K562 (cell line): ENCODE results near the gene TSPAN11. TPM values are rescaled to one million over a fixed set of nuclear protein-coding genes. Genes with fewer than 3 reads are reported as not detected.

Source experiments
- ATAC-seq: fragments of 200-7000 bp; cut with Tn5 transposase; 3 replicates; pipeline ENCODE4 v1.9.1; 2020; ENCODE audit warnings: moderate library complexity
- BruUV-seq: library from RNA; stranded (reverse); fragments of 400-500 nt; replicated peaks from 2 replicates; lab custom pipeline; 2021; lab: Mats Ljungman, UMichigan
- CTCF ChIA-PET: fragments of 300-600 bp; formaldehyde crosslinking; extraction: SDS; loops from one replicate; lab custom pipeline; 2021; ENCODE audit warnings: low intra/inter-chr PET ratio; lab: Yijun Ruan, JAX
- POLR2A ChIA-PET: fragments of 300-600, 350-650 bp; sonication (Branson Sonifier 250); formaldehyde crosslinking; extraction: SDS; loops from one replicate; lab custom pipeline; 2021; ENCODE audit warnings: antibody characterized with exemption, inconsistent platforms; lab: Yijun Ruan, JAX
- DNase-seq, 4 experiments: peaks; one replicate each; pipeline versions ENCODE4 v3.0.0 to v3.0.0-alpha.2; 2011 to 2018; ENCODE audit warnings: low spot score in 3 of 4, mixed read lengths in 3 of 4; ENCODE audit errors: extremely low read depth in 1 of 4
- FAIRE-seq: peaks from 2 replicates; lab custom pipeline; 2011; peaks lifted over from hg19 to GRCh38; lab: Jason Lieb, UNC
- H2AFZ ChIP-seq: 2 replicates; pipeline ENCODE4 v1.6.0; 2011; ENCODE audit warnings: low read depth, low read length, control low read depth, inconsistent platforms
- H3K27ac ChIP-seq: fragments of 200-600 bp; 3 replicates; pipeline ENCODE4 v1.8.0; 2011; ENCODE audit warnings: low read depth, mild to moderate bottlenecking, control low read depth, inconsistent platforms, low read length, moderate library complexity, mixed read lengths; ENCODE audit errors: extremely low read depth
- H3K27me3 ChIP-seq, 2 experiments: fragments of 300-600 bp in 1 of 2; 2 replicates in 1 of 2; 3 replicates in 1 of 2; pipeline versions ENCODE4 v1.6.0 to v1.8.0; 2011; ENCODE audit warnings: inconsistent platforms in 2 of 2, low read length in 2 of 2, mild to moderate bottlenecking in 1 of 2, mixed read lengths in 1 of 2, moderate library complexity in 1 of 2; ENCODE audit not compliant: control insufficient read depth in 2 of 2, insufficient read depth in 2 of 2
- H3K36me3 ChIP-seq: fragments of 300-600 bp; 3 replicates; pipeline ENCODE4 v1.8.0; 2011; ENCODE audit warnings: mild to moderate bottlenecking, low read length, inconsistent platforms; ENCODE audit not compliant: control insufficient read depth, insufficient read depth
- H3K4me1 ChIP-seq, 2 experiments: fragments of 200-600 bp in 1 of 2; replicated peaks in 1 of 2; 2 replicates in 1 of 2; 3 replicates in 1 of 2; pipeline versions ENCODE4 v1.5.1 to v1.8.0; 2011; ENCODE audit warnings: inconsistent platforms in 2 of 2, low read length in 2 of 2, mild to moderate bottlenecking in 1 of 2, mixed read lengths in 1 of 2, moderate library complexity in 1 of 2; ENCODE audit not compliant: control insufficient read depth in 2 of 2, insufficient read depth in 2 of 2
- H3K4me2 ChIP-seq: 2 replicates; pipeline ENCODE4 v1.6.1; 2011; ENCODE audit warnings: low read length, control low read depth, inconsistent platforms, mixed read lengths; ENCODE audit not compliant: insufficient read depth
- H3K4me3 ChIP-seq: fragments of 200-600 bp; sonication (generic), shearing (Covaris generic); 2 replicates; pipeline ENCODE4 v1.5.1; 2016; ENCODE audit warnings: control low read depth, inconsistent platforms
- H3K79me2 ChIP-seq: fragments of 200-600 bp; 3 replicates; pipeline ENCODE4 v1.8.0; 2011; ENCODE audit warnings: low read length, inconsistent platforms; ENCODE audit not compliant: control insufficient read depth, insufficient read depth
- H3K9ac ChIP-seq, 2 experiments: 2 replicates each; pipeline versions ENCODE4 v1.6.0 to v1.6.1; 2011; ENCODE audit warnings: low read depth in 2 of 2, low read length in 2 of 2, control low read depth in 1 of 2, inconsistent platforms in 1 of 2, mild to moderate bottlenecking in 1 of 2, mixed read lengths in 1 of 2; ENCODE audit not compliant: insufficient read depth in 1 of 2
- H3K9me1 ChIP-seq: one replicate; pipeline ENCODE4 v1.6.0; 2011; ENCODE audit warnings: inconsistent platforms, mild to moderate bottlenecking, low read length, moderate library complexity; ENCODE audit not compliant: control insufficient read depth, insufficient read depth
- H3K9me3 ChIP-seq: replicated peaks from 2 replicates; pipeline ENCODE4 v1.5.1; 2011; ENCODE audit warnings: low read depth, low read length, inconsistent platforms; ENCODE audit not compliant: control insufficient read depth, insufficient read depth
- H4K20me1 ChIP-seq: replicated peaks from 2 replicates; pipeline ENCODE4 v1.6.1; 2011; ENCODE audit warnings: low read length, inconsistent platforms, mixed read lengths; ENCODE audit not compliant: control insufficient read depth, insufficient read depth
- MAX ChIP-seq: sonication (generic); formaldehyde crosslinking; IDR thresholded peaks from 2 replicates; pipeline ENCODE4 v1.9.0; 2022; ENCODE audit warnings: mild to moderate bottlenecking, missing genetic modification reagents
- MYNN ChIP-seq, 2 experiments: sonication (generic); formaldehyde crosslinking in 1 of 2; IDR thresholded peaks; 2 replicates each; pipeline versions ENCODE4 v1.5.0 to v1.6.1; 2016 to 2020; ENCODE audit warnings: antibody characterized with exemption in 1 of 2, missing genetic modification reagents in 1 of 2
- NCOA4 ChIP-seq: fragments of 450-650 bp; IDR thresholded peaks from 2 replicates; pipeline ENCODE4 v1.6.1; 2018; ENCODE audit warnings: mild to moderate bottlenecking; ENCODE audit not compliant: partially characterized antibody
- RBM25 ChIP-seq: fragments of 200-400 bp; formaldehyde crosslinking; IDR thresholded peaks from 2 replicates; pipeline ENCODE4 v1.6.1; 2018; ENCODE audit warnings: low read length, low read depth, moderate library complexity; ENCODE audit not compliant: severe bottlenecking
- ZFP36 ChIP-seq: fragments of 150-350 bp; IDR thresholded peaks from 2 replicates; pipeline ENCODE4 v1.6.1; 2018; ENCODE audit warnings: low read length, low read depth; ENCODE audit not compliant: partially characterized antibody
- ZNF512 ChIP-seq: IDR thresholded peaks from 2 replicates; pipeline ENCODE4 v1.6.1; 2016; ENCODE audit warnings: missing genetic modification characterization, missing compliant biosample characterization
- WGBS: fragments of 100-300 bp; shearing (Covaris generic); methylation state at CpG from one replicate; pipeline ENCODE4 v1.1.6; 2016; ENCODE audit warnings: low coverage, mixed read lengths; ENCODE audit not compliant: insufficient coverage; ENCODE audit errors: missing lambda C conversion rate; 5-methylcytosine and 5-hydroxymethylcytosine counted together
- in situ Hi-C: fragments of 300-500 bp; cut with MboI; formaldehyde crosslinking; loops from 4 replicates; pipeline ENCODE4 v1.15.0; 2018; ENCODE audit warnings: inconsistent platforms, mixed read lengths
- intact Hi-C: fragments of 100-400 bp; cut with micrococcal nuclease; formaldehyde crosslinking; loops from 2 replicates; pipeline ENCODE4 v1.14.2; 2022
- polyA plus RNA-seq, 8 experiments: library from polyadenylated mRNA; depleted of rRNA in 4 of 8; stranded (reverse) in 5 of 8; unstranded in 3 of 8; fragments of >200 nt; fragmentation: Nextera tagmentation in 2 of 8; fragmentation: Illumina TruSeq in 1 of 8; extraction: Ambion mirVana in 2 of 8; extraction: Trizol in 1 of 8; gene quantifications; 2 replicates each; pipeline versions ENCODE4 v1.2.1 to v1.2.3, GENCODE V29; 2011 to 2014; ENCODE audit warnings: inconsistent platforms in 1 of 8, missing spikeins in 1 of 8
- total RNA-seq, 7 experiments: library from RNA; depleted of rRNA in 6 of 7; stranded (reverse); fragments of >200 nt in 6 of 7; fragmentation: Illumina TruSeq in 2 of 7; extraction: Trizol in 2 of 7; gene quantifications; 2 replicates each; pipeline versions ENCODE4 v1.2.1 to v1.2.3, GENCODE V29; 2011 to 2021; ENCODE audit warnings: low replicate concordance in 1 of 7

The TSPAN11 gene
- total and polyA plus RNA-seq, 9 of the 15 experiments (the other 6 are each of a cell fraction or from before 2014, with no cell fraction given) = not detected

GRCh38 chr12:30977537-30978349, 51.2 kb downstream of the TSPAN11 start:
- ATAC-seq (no peak), DNase-seq (no peak), FAIRE-seq (no peak)
- TF ChIP-seq ZFP36 (peak; percentile 89), RBM25 (peak; percentile 55), MAX (CRISPR knock-in tag) (no peak)
- no peaks in the 10 kb centered on the region for H3K79me2 ChIP-seq
- CTCF ChIA-PET = no interaction called here
- no peaks in the 10 kb centered on the region for H3K36me3 ChIP-seq
- POLR2A ChIA-PET = no interaction called here
- H3K9ac ChIP-seq = no peak overlapping the region
- no TSS peak for BruUV-seq
- intact Hi-C loops = no loop called here
- H3K4me1 ChIP-seq = no peaks in the 10 kb centered on the region
- H4K20me1 ChIP-seq = no peaks in the 10 kb centered on the region
- in situ Hi-C loops = no loop called here
- H3K4me2 ChIP-seq = no peak overlapping the region
- H3K27me3 ChIP-seq = peaks cover 30 to 93% of the 10 kb centered on the region in 2 experiments; a peak in 4 of 5 replicates
- H3K9me3 ChIP-seq = no peaks in the 10 kb centered on the region
- no peak overlapping the region for H2AFZ ChIP-seq
- no peaks in the 10 kb centered on the region for H3K9me1 ChIP-seq
- WGBS = 0% methylated on average over 6 of the region's 7 CpGs
- H3K4me3 ChIP-seq = no peak overlapping the region
- H3K27ac ChIP-seq = no peak overlapping the region

- H3K9ac ChIP-seq = no peak overlapping the region
- FAIRE-seq = no peak
- no peaks in the 10 kb centered on the region for H3K9me3 ChIP-seq
- no peaks in the 10 kb centered on the region for H3K79me2 ChIP-seq
- H3K9me1 ChIP-seq = no peaks in the 10 kb centered on the region
- H3K27me3 ChIP-seq = peaks cover 36 to 92% of the 10 kb centered on the region in 2 experiments; a peak in 4 of 5 replicates
- ChIA-PET CTCF (no interaction called here), POLR2A (no interaction called here)
- in situ Hi-C loops (no loop called here), intact Hi-C loops (no loop called here)
- no peaks in the 10 kb centered on the region for H4K20me1 ChIP-seq
- no peaks in the 10 kb centered on the region for H3K4me1 ChIP-seq
- no peak overlapping the region for H3K4me2 ChIP-seq
- H3K4me3 ChIP-seq = no peak overlapping the region
- DNase-seq = no peak
- no peak for ATAC-seq
- H3K36me3 ChIP-seq = no peaks in the 10 kb centered on the region
- 8% methylated on average over 6 of the region's 7 CpGs for WGBS
- no peak overlapping the region for H3K27ac ChIP-seq
- BruUV-seq = no TSS peak
- H2AFZ ChIP-seq = no peak overlapping the region
- TF ChIP-seq NCOA4 (no peak), ZNF512 (tag) (no peak), MYNN (IDR thresholded peaks at IDR 0.05) (no peak), MYNN (CRISPR knock-in tag; IDR thresholded peaks at IDR 0.05) (no peak)
Observed at GRCh38 chr12:30978639-30979038, 52.1 kb downstream of the TSPAN11 start.
